CMK (cell line): ENCODE data around the gene SIPA1L3.

Experiments used
- DNase-seq: peaks from one replicate; pipeline ENCODE4 v3.0.0-alpha.2; 2010; ENCODE audit warnings: low read depth

SIPA1L3 gene

DNA sequence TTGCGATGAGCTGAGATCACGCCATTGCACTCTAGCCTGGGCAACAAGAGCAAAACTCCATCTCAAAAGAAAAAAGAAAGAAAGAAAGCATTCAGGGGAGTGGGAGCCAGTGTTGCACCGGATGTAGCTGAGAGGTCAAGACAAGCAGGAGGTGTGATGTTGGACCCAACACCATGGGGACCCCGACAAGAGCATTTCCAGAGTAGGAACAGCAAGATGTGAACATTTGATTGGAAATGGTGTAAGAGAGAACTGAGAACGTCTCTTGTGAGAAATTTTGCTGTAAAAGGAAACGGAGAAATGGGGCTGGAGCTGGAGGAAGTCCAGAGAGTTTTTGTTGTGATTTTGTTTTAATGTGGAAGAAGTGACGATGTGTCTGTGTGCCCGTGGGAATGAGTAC, 332.8 kb downstream of the SIPA1L3 start:
- DNase-seq: no peak

DNA sequence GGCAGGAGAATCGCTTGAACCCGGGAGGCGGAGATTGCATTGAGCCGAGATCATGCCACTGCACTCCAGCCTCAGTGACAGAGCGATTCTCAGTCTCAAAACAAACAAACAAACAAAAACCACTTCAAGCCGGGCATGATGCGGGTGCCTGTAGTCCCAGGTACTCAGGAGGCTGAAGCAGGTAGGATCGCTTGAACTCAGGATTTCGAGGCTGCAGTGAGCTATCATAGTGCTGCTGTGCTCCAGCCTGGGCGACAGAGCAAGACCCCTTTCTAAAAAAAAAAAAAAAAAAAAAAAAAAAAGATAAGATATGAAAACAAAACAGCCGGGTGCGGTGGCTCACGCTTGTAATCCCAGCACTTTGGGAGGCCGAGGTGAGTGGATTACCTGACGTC, 336.3 kb downstream of the SIPA1L3 start:
- DNase-seq: no peak

DNA sequence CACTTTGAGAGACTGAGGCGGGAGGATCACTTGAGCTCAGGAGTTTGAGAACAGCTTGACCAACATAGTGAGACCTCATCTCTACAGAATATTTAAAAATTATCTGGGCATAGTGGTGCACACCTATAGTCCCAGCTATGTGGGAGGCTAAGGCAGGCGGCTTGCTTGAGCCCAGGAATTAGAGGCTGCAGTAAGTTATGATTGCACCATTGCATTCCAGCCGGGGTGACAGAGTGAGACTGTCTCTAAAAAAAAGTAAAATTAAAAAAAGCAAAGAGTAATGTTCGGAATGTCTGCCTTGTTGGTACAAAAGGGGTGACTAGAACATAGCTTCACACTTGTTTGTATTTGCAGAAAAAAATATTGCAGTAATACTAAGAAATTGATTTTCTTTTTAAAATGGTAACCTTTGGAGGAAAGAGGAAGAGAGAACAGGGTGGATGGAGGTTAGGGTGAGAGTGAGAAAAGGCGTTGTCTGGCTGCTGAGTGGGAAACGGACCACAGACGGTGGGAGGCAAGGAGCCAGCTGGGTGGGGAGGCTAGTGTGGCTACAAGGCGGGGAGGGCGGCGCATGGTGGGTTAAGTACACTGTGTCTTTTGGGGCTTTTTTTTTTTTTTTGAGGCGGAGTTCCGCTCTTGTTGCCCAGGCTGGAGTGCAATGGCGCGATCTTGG, 339.0 kb downstream of the SIPA1L3 start:
- DNase-seq: no peak

DNA sequence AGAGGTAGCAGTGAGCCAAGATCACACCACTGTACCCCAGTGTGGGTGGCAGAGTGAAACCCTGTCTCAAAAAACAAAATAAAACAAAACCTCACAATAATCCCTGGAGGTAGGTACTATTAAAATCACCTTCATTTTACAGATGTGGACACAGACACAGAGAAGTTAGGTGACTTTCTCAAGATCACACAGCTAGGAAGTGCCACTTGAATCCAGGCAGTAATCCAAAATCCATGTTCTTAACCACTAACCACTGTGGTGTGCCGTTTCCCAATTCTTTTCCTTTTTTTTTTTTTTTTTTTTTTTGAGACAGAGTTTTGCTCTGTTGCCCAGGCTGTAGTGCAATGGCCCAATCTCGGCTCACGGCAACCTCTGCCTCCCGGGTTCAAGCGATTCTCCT, 340.1 kb downstream of the SIPA1L3 start:
- no peak for DNase-seq

DNA sequence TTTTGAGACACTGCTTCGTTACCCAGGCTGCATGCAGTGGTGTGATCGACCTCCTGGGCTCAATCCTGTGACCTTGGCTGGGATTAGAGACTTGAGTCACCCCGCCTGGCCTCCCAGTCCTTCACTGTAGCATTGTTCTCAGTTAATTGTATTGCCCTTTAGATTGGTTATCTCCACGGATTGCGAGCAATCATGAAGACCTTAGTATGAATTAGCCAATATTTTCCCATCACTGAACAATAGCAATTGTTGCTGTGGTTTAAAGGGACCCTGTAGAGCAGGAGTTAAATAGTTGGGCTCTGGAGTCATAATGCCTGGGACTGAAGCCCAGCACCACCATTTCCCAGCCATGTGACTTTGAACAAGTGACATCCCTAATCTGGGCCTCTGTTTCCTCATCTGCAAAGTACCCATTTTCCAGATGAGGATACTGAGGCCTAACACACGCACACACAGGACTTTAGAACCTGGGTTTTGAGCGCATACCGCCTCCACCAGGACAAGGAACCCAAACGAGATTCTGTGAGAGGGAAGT, 340.8 kb downstream of the SIPA1L3 start:
- no peak for DNase-seq

DNA sequence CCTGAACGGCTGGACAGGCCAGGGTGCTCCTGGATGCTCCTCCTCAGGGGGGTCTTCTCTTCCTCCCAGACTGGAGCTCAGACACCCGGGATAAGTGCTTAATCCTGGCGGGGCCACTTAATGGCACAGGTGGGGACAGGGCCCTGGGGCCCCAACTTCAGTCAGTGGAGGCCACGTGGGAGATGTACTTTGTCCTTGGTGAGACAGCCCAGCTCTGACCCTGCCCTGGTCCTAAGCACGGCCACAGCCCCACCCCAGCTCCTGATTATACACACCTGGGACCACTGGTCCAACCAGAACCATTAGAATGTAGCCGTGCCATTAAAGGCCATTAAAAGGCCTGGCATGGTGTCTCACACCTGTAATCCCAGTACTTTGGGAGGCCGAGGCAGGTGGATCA, 341.4 kb downstream of the SIPA1L3 start:
- no peak for DNase-seq

DNA sequence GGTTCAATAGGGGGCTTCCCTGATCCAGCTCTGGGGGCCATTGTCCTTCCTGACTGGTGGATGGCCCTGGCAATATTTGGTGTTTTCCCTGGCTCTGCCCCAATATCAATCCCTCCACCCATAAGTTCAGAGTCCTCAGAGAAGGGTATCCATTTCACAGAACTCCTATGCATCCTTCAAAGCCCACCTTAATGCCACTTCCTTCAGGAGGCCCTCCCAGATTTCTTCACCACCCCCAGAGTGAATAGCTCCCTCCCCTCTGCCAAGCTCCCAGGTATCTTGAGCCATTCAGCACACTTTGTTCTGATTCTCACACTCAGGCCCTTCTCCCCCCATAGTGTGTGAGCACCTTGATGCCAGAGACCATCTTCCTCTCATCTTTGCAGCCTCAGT, 343.4 kb downstream of the SIPA1L3 start:
- DNase-seq: no peak

DNA sequence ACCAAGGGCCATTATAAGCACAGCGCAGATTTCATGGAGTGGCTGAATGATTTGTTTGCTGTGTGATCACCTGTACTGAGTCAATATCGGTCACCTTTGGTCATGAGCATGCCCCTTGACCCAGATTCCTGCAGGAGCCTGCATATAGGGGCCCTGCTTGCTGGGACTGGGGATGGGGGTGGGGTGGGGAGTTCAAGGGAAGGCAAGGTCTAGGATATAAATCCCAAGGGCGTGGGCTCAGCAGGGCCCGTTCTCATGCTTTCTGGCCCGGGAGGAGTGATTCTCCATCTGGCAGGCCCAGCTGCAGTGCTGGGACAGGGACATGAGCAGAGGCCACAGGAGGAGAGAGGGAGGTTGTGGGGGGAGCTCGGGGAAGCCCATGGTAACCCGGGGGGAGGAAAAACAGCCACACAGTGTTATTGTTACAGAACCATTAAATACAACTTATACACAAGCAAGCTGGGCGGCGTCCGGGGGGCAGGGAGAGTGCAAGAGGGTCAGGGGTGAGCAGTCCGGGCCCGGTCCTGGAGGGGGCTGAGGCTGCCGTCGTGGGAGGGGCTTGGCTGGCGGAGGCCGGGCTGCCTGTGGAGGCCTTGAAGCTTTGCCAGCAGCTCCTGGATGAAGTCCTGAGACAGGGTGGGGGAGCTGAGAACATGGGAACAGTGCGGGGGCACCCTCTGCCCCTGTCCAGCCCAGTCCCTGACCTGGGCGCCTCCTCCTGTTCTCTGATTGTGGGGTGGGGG, 344.0 kb downstream of the SIPA1L3 start:
- no peak for DNase-seq

DNA sequence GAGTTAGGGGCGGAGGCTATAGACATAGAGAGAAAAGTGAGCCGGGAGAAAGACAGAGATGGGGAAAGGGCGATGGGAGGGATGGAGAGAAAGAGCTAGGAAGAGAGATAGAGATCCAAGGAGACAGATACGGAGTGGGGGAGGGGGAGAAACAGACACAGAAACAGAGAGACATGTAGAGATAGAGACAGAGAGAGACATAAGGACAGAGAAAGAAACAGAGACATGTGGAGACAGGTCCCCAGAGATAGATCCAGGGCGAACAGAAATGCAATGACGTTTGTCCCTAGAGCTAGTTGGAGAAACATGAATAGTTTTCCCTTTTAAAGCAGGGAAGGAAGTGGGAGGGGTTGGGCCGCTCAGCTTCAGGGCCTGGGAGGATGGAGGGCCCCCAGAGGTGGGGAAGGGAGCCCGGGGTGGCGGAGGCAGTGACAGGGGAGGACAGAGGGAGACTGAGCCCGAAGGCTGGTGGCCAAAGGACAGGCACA, 344.6 kb downstream of the SIPA1L3 start:
- DNase-seq: no peak

DNA sequence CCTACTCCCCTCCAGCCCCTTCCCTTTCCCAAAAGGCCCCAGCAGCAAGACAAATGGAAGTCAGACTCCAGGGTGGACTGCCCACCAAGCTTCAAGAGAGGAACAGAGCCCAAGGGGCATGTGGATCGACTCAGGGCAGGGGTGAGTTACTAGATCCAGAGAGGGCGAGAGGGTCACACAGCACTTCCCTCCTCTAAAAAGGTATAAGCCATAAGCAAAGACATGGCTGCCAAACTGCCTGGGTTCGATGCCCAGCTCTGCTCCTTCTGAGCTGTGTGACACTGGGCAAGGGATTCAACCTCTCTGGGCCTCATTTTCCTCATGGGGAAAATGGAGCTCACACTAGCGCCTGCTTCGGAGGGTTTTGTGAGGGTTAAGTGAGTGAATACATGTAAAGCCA, 345.4 kb downstream of the SIPA1L3 start:
- no peak for DNase-seq

DNA sequence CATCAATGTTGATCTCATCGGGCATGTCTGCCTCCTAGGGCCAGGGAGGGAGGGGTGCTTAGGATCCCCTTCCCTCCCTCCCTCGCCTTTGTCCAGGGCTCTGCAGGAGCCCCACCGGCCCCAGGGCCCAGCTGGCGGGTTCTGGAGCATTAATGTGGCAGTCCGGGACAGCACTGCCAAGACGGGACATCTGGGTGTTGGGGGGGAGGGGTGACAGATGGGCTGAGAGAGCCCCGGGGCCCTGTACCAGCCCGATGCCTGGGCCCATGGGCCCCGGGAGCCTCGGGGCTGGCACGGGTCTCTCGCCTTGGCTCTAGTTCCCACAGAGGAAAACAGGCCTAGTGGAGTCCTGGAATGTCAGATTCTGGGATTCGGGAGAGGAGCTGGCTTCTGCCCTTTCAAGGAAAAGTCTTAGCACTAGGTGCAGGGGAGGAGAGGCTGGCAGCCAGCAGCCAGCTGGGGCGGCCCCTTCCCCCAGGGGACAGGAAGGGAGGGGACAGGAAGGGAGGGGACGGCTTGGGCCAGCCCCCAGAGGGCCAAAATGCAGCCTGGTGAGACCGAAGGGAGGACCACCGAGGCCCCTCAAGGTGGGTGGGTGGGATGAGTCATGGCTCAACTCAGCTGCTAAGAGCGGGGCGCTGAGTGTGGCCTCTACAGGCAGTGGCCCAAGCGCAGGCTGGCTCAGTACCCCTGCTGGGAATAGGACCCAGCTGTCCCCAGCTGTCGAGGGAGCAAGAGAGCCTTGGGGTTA, 346.1 kb downstream of the SIPA1L3 start:
- DNase-seq: no peak

DNA sequence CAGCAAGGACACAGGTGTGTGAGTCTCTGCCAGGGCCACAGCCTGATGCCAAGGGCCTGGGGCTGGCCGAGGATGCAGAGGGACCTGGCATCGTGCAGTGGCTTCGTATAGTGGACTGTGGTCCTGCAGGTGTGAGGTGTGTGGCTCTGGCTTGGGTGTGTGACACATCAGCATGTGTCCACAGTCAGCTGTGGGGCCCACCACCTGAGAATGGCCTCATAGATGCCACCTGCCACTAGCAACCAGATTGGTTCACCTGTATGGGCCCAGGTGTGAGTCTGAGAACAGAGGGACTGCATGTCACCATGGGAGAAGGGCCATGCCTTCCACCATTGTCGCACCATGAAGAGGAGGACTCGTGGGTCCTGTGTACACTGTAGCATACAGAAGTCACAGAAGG, 346.8 kb downstream of the SIPA1L3 start:
- no peak for DNase-seq

DNA sequence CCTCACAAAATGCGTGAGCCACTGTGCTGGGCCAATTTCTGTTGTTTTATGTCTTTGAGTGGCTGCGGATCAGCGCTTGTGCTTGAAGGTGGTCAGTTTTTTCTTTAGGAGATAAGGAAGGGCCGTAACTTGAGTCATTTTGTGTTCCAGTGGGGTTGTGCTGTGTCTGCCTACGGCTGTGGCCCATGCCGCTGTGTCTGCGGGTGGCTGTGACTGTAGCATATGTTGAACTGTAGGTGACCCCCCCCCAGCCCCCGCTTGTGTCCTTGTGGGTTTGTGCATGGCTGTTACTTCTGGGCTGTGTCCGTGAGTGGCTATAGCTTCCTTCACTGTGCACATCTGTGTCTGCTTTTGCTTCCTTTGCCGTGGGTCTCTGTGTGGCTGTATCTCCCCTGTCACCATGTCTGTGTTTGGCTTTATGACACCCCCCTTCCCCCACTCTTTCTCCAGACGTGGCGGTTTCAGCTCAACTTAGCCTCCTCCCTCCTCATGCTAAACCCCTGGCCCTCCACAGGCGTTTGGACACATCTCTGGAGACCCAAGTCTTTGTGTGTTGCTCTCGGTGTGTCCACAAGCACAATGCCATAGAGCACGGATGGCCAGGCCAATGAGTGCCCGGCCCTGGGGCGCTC, 348.5 kb downstream of the SIPA1L3 start:
- no peak for DNase-seq
